Left lung (tissue), 10 donors: Measurements from ENCODE around the gene ADGRF4. TPM values are rescaled to one million over a fixed set of nuclear protein-coding genes. Genes with fewer than 3 reads are reported as not detected.

Experiments
- ATAC-seq: fragments of 200-7000 bp; cut with Tn5 transposase; one replicate; pipeline ENCODE4 v1.9.1; 2020; ENCODE audit warnings: moderate library complexity
- DNase-seq, 4 donors: peaks; one replicate each; pipeline ENCODE4 v3.0.0-alpha.2; 2013 to 2020
- H3K27ac ChIP-seq, 2 donors: fragments of 200-600 bp; sonication (generic) in 1 of 2; one replicate each; pipeline versions ENCODE4 v1.5.0 to v1.8.0; 2020 to 2021
- H3K27me3 ChIP-seq, 2 donors: fragments of 200-600 bp; sonication (generic) in 1 of 2; one replicate each; pipeline versions ENCODE4 v1.5.0 to v1.8.0; 2020 to 2021
- H3K36me3 ChIP-seq, 2 donors: fragments of 200-600 bp; sonication (generic) in 1 of 2; one replicate each; pipeline versions ENCODE4 v1.5.0 to v1.8.0; 2020 to 2021
- H3K4me1 ChIP-seq, 2 donors: fragments of 200-600 bp; one replicate each; pipeline ENCODE4 v1.8.0; 2021
- H3K4me3 ChIP-seq, 2 donors: fragments of 200-600 bp; sonication (generic) in 1 of 2; one replicate each; pipeline versions ENCODE4 v1.5.0 to v1.8.0; 2020 to 2021; ENCODE audit warnings: mild to moderate bottlenecking in 1 of 2
- H3K9me3 ChIP-seq, 2 donors: fragments of 200-600 bp; sonication (generic) in 1 of 2; one replicate each; pipeline versions ENCODE4 v1.5.0 to v1.8.0; 2020 to 2021
- intact Hi-C, 2 donors: fragments of 100-400 bp; cut with DNase I; formaldehyde crosslinking; loops; one replicate each; pipeline versions ENCODE4 v1.11.2 to v1.14.2; 2022
- polyA plus RNA-seq, 6 donors: library from polyadenylated mRNA; unstranded; fragments of 120-200 nt; gene quantifications; one replicate each; pipeline ENCODE4 v1.2.1, GENCODE V29; 2013; ENCODE audit not compliant: insufficient read length in 6 of 6
- total RNA-seq, 2 donors: library from RNA; stranded (reverse); fragmentation: NEBNext Ultra II Directional; extraction: Animal tissue kit (Norgen Biotek cat#: 25700); gene quantifications; one replicate each; pipeline ENCODE4 v1.2.1, GENCODE V29; 2021
- TF ChIP-seq, protein P1 (sequence below), 2 donors: fragments of 200-600 bp; sonication (generic) in 1 of 2; IDR thresholded peaks; one replicate each; pipeline versions ENCODE4 v1.5.0 to v1.8.0; 2021; ENCODE audit warnings: antibody characterized with exemption in 2 of 2
- donor health status: DM: no; HTN: yes; CAD: no.
- donor health status: DM: no; HTN: no; CAD: no.

ADGRF4 gene
- total and polyA plus RNA-seq, 8 donors = 0.08 to 0.55 (median 0.23) TPM

DNA sequence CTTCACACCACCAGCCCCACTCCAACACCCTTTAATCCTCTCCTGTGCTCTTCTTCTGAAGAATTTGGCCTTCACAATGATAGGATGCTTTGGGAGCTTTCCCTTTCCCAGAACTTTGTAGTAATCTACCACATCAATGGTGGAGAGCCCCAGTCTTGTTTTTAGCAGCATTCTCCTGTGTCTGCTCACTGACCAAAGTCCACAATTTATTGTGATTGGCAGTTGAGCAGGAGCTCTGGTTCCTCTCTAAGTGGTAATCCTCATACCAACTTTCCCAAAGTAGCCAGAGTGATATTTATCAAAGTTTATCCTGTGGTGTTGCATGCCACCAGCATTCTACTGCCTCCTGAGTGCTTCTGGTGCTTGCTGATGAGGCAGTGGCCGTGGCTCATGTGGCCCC, 54.4 kb downstream of the ADGRF4 start:
- H3K27ac ChIP-seq = no peak overlapping the region
- DNase-seq = no peak
- no peak for ATAC-seq
- H3K9me3 ChIP-seq = peaks cover 0 to 4% of the 10 kb centered on the region in 2 donors
- H3K4me3 ChIP-seq = no peak overlapping the region
- no peaks in the 10 kb centered on the region for H3K4me1 ChIP-seq
- TF ChIP-seq, protein P1, sequence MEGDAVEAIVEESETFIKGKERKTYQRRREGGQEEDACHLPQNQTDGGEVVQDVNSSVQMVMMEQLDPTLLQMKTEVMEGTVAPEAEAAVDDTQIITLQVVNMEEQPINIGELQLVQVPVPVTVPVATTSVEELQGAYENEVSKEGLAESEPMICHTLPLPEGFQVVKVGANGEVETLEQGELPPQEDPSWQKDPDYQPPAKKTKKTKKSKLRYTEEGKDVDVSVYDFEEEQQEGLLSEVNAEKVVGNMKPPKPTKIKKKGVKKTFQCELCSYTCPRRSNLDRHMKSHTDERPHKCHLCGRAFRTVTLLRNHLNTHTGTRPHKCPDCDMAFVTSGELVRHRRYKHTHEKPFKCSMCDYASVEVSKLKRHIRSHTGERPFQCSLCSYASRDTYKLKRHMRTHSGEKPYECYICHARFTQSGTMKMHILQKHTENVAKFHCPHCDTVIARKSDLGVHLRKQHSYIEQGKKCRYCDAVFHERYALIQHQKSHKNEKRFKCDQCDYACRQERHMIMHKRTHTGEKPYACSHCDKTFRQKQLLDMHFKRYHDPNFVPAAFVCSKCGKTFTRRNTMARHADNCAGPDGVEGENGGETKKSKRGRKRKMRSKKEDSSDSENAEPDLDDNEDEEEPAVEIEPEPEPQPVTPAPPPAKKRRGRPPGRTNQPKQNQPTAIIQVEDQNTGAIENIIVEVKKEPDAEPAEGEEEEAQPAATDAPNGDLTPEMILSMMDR (IDR thresholded peaks at IDR 0.05) = no peak
- H3K27me3 ChIP-seq = no peaks in the 10 kb centered on the region
- no peaks in the 10 kb centered on the region for H3K36me3 ChIP-seq
- intact Hi-C loops = no loop called here

DNA sequence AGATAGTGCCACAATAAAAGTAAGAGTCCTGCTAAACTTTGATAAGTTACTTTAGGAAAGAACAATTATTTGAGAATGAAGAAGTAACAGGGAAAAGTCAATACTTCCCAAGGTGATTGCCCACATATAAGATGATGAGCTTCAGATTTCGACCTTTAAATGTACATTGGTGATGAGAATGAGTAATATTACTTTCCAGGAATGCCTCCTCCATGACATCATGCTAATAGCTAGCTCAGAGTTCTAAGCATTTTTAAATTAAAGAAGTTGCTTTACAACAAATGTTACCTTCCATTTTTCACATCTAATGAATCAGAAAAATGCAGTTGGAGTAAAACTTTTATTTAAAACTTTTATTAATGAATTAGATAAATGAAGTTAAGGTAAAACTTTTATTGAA, 61.0 kb downstream of the ADGRF4 start:
- Histone ChIP-seq H3K4me1 (no peaks in the 10 kb centered on the region), H3K9me3 (no peaks in the 10 kb centered on the region), H3K27me3 (no peaks in the 10 kb centered on the region), H3K36me3 (no peaks in the 10 kb centered on the region), H3K4me3 (no peak overlapping the region), H3K27ac (no peak overlapping the region)
- TF ChIP-seq, protein P1 (IDR thresholded peaks at IDR 0.05) = no peak
- DNase-seq (no peak), ATAC-seq (no peak)
- intact Hi-C loops = no loop called here

DNA sequence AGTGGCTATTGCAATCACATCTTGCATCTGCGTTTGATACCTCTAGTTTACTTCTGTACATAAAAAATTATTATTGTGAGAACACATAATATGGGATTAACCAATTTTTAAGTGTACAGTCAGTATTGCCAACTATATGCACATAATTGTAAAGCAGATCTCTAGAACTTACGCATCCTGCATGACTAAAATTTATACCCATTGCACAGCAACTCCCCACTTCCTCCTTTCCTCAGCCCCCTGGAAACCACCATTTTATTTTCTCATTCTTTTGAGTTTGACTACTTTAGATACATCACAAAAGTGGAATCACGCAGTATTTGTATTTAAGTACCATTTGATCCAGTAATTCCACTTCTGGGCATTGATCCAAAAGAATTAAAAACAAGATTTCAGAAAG, 64.1 kb downstream of the ADGRF4 start:
- ATAC-seq (no peak), DNase-seq (no peak)
- H3K36me3 ChIP-seq = no peaks in the 10 kb centered on the region
- H3K27ac ChIP-seq = no peak overlapping the region
- peaks cover 0 to 6% of the 10 kb centered on the region in 2 donors for H3K9me3 ChIP-seq
- TF ChIP-seq, protein P1 (IDR thresholded peaks at IDR 0.05) = no peak
- no peak overlapping the region for H3K4me3 ChIP-seq
- intact Hi-C loops = no loop called here
- H3K27me3 ChIP-seq = no peaks in the 10 kb centered on the region
- no peaks in the 10 kb centered on the region for H3K4me1 ChIP-seq

DNA sequence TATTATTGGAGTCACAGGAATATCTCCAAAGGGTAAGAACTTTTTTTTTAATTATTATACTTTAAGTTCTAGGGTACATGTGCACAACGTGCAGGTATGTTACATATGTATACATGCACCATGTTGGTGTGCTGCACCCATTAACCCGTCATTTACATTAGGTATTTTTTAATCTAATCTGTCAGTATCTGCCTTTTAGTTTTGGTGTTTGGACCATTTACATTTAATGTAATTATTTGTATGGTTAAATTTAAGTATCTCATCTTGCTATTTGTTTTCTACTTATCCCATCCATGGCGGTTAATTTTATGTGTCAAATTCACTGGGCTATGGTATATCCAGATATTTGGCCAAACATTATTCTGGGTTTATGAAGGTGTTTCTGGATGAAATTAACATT, 68.1 kb downstream of the ADGRF4 start:
- H3K36me3 ChIP-seq = no peaks in the 10 kb centered on the region
- no peaks in the 10 kb centered on the region for H3K27me3 ChIP-seq
- no peak overlapping the region for H3K27ac ChIP-seq
- H3K4me1 ChIP-seq = no peaks in the 10 kb centered on the region
- H3K9me3 ChIP-seq = peaks cover 0 to 6% of the 10 kb centered on the region in 2 donors
- DNase-seq (no peak), ATAC-seq (no peak)
- H3K4me3 ChIP-seq = no peak overlapping the region
- TF ChIP-seq, protein P1 (IDR thresholded peaks at IDR 0.05) = no peak
- intact Hi-C loops = no loop called here

DNA sequence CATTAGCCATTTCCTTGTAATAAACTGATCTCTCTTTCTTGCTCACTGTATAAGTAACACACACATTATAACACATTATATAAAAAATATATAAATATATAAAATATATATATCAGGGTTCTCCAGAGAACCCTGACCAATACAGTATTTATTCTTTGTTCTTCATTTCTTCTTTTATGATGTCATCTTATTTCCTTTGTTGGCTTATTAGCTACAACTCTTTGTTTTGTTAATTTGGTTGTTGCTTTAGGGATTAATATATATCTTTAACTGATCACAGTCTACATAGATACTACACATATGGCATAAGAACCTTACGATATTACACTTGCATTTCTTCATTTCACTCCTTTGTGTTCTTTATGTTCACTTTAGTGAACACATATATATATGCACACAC, 68.7 kb downstream of the ADGRF4 start:
- Histone ChIP-seq H3K4me1 (no peaks in the 10 kb centered on the region), H3K9me3 (peaks cover 0 to 6% of the 10 kb centered on the region in 2 donors), H3K27me3 (no peaks in the 10 kb centered on the region), H3K36me3 (no peaks in the 10 kb centered on the region), H3K4me3 (no peak overlapping the region), H3K27ac (no peak overlapping the region)
- DNase-seq (no peak), ATAC-seq (no peak)
- intact Hi-C loops = no loop called here
- TF ChIP-seq, protein P1 (IDR thresholded peaks at IDR 0.05) = no peak
